HFF-Myc (cell line): Measurements from ENCODE around the gene USP6NL.

Source experiments
- DNase-seq: peaks from one replicate; pipeline ENCODE4 v3.0.0-alpha.2; 2011; ENCODE audit warnings: low read depth; ENCODE audit errors: extremely low read depth
- H3K4me3 ChIP-seq: replicated peaks from 2 replicates; pipeline ENCODE4 v1.5.1; 2011; ENCODE audit warnings: low read depth, mild to moderate bottlenecking, control low read depth, low read length
- CTCF ChIP-seq: IDR thresholded peaks from 2 replicates; pipeline ENCODE4 v1.5.1; 2012; ENCODE audit warnings: mild to moderate bottlenecking, low read depth, low read length, control low read depth; ENCODE audit errors: missing control alignments

The USP6NL gene

DNA sequence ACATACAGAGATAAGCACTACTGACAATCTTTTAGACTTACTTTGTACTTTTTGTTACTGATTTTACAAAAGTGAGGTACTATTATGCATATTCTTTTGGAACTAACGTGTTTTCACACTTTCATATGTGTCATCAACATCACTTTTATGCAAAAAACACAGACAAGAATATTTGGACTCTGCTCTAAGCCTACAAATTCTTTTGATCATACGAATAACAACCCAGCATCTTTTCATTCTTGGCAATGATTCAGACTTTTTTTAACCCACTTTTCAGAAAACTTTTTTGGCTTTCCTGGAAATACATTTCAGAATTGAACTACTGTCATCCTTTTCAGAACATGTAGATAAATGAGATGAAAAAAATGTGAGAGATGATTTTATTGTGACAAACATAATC is 30.2 kb downstream of the USP6NL start:
- no peak overlapping the region for H3K4me3 ChIP-seq
- no peak for TF ChIP-seq CTCF
- no peak for DNase-seq

DNA sequence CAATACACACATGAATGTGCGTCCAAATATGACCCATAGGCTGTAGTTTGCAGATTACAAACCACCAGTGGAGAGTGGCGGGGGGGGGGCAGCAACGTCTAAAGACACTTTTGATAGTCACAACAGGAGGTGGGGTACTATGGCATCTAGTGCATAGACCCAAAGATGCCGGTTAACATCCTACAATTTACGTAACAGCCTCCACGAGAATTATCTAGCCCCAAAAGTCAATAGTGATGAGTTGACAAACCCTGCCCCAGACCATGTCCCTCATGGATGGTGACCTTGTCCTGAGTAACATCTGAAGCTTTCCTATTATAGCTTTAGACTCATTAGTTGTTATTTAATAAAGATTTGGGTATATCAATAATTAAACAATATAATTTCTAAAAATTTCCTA is 31.6 kb downstream of the USP6NL start:
- no peak for TF ChIP-seq CTCF
- no peak for DNase-seq
- H3K4me3 ChIP-seq: no peak overlapping the region

DNA sequence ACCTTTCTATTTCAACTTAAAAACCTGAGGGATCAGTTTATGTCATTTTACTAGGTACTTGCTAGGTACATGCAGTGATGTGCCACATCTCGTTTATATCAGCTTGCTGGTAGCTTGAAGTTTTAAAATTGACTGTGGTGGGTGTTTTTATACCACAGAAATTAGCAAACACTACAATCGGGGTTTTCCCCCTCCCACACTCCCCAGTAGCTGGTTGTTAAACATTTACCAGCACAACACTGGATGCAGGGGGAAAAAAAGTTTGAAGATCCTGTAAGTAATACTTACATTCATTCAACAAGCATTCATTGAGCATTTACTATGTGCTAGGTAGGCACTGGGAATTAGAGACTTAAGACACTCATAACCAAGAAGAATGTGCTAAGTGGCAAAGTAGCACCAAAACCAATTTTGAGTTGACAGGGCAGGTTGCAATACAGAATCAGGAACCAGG is 32.6 kb downstream of the USP6NL start:
- no peak for DNase-seq
- H3K4me3 ChIP-seq: no peak overlapping the region
- TF ChIP-seq CTCF: no peak

- no peak for DNase-seq
- H3K4me3 ChIP-seq: no peak overlapping the region
- TF ChIP-seq CTCF: no peak
Observed at GRCh38 chr10:11576092-11576809, 35.2 kb downstream of the USP6NL start.

DNA sequence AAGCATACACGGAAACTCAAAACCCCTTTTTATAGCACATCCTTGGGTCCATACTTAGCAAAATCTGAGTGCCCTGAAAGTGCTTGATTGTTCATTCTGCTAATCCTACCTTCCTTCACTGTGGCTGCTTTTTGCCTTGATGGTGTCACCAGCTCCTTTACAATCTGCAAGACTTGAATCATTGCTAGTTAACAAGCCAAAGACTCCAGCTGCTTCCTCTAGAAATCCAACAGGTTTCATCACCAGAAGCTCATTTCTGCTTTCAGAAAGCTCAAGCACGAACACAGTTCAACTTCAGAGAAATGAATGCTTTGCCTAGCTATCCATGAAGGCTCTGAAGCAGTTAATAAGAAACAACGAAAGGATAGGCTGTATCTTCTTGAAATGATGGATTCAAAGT is 38.0 kb downstream of the USP6NL start:
- TF ChIP-seq CTCF: no peak
- no peak for DNase-seq
- no peak overlapping the region for H3K4me3 ChIP-seq

DNA sequence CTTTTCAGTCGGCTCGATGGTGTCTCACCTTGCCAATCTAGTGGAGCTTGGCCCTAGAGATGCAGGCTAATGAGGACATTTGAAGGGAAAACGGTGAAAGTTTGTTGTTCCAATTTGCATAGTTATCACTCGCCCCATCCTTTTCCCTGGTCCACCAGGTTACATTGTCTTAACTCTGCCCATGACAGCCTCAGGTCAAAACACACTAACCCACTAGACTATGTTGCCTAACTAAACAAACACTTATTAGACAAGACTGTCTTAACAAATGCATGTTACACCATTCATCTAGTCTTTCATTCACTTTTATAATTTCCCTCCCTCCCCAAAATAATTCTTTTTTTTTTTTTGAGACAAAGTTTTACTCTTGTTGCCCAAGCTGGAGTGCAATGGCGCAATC is 40.7 kb downstream of the USP6NL start:
- TF ChIP-seq CTCF: no peak
- no peak for DNase-seq
- H3K4me3 ChIP-seq: no peak overlapping the region

GRCh38 chr10:11569471-11569870 is 42.0 kb downstream of the USP6NL start:
- TF ChIP-seq CTCF: no peak
- no peak overlapping the region for H3K4me3 ChIP-seq
- no peak for DNase-seq
